GM15510 (cell line): ENCODE results near the gene CARD6.

Experiments
- POLR2A ChIP-seq: IDR thresholded peaks from 3 replicates; pipeline ENCODE4 v1.6.1; 2011; ENCODE audit warnings: borderline replicate concordance; ENCODE audit not compliant: insufficient read length; ENCODE audit errors: extremely low read depth

Gene CARD6

GRCh38 chr5:40844565-40844964 is 3.4 kb downstream of the CARD6 start:
- TF ChIP-seq POLR2A, result no peak

- no peak for TF ChIP-seq POLR2A
These were observed 5.2 kb downstream of the CARD6 start for GRCh38 chr5:40846371-40846770.

- no peak for TF ChIP-seq POLR2A
These were observed 6.4 kb downstream of the CARD6 start for GRCh38 chr5:40847525-40847924.

GRCh38 chr5:40853632-40854192 is 12.5 kb downstream of the CARD6 start:
- no peak for TF ChIP-seq POLR2A

- TF ChIP-seq POLR2A, result no peak
These were observed 19.5 kb downstream of the CARD6 start for GRCh38 chr5:40860711-40861110.

- no peak for TF ChIP-seq POLR2A
These were observed 25.7 kb downstream of the CARD6 start for GRCh38 chr5:40866844-40867243.

- no peak for TF ChIP-seq POLR2A
These were observed 28.2 kb downstream of the CARD6 start for GRCh38 chr5:40869384-40869783.

GRCh38 chr5:40871177-40871576 is 30.0 kb downstream of the CARD6 start:
- no peak for TF ChIP-seq POLR2A

GRCh38 chr5:40873286-40873880 is 32.2 kb downstream of the CARD6 start:
- TF ChIP-seq POLR2A, result no peak

GRCh38 chr5:40875958-40876357 is 34.8 kb downstream of the CARD6 start:
- TF ChIP-seq POLR2A, result no peak

GRCh38 chr5:40877371-40877988 is 36.3 kb downstream of the CARD6 start:
- TF ChIP-seq POLR2A, result no peak

- TF ChIP-seq POLR2A, result no peak
These were observed 38.2 kb downstream of the CARD6 start for GRCh38 chr5:40879163-40879942.

- TF ChIP-seq POLR2A, result no peak
These were observed 41.1 kb downstream of the CARD6 start for GRCh38 chr5:40882291-40882690.

- no peak for TF ChIP-seq POLR2A
These were observed 63.2 kb downstream of the CARD6 start for GRCh38 chr5:40904205-40904993.

GRCh38 chr5:40904994-40905306 is 63.8 kb downstream of the CARD6 start:
- TF ChIP-seq POLR2A, result no peak
